Measurements from ENCODE around the gene GET3.
"Not testable (repeated sequence)": the region's sequence is repeated elsewhere in the genome, so short reads cannot be mapped to it uniquely, and the experiment has no call there.

Gene GET3

DNA sequence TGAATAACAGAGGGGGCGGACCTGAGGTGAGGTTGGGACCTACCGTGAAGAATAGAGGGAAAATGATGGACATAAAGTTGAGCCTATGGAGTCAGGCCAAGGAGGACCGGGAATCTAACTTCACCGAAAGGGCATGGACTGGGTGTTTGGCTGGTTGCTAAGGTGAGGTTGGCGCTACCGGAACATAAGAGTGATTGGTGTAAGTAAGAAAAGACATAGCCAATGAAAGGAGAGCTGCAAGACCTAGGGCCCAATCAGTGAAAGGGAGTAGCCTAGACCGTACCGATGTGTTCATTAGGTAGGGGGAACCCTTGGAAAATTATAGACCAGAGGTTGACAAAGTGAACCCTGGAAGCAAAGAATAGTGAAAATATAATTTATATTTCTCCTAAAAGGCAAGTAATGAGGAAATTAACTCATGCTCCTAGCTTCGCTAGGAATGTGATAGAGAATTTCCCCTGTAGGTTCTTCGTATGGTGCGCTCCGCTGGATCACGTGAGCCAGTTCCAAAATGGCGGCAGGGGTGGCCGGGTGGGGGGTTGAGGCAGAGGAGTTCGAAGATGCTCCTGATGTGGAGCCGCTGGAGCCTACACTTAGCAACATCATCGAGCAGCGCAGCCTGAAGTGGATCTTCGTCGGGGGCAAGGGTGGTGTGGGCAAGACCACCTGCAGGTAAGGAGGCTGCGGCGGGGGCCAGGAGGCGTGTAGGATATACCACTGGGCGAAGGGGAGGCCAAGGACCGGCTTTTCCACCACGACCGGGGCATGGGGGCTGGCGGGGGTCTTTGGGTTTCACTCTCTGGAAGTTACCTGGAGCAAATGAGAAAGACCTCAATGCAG, at the start of gene GET3:
Gene GET3, plus strand, starts transcription at position 503 of the 840 bp plus-strand sequence. Its CDS starts 9 bp downstream, at position 512.
- peak; percentile 76 for DNase-seq

DNA sequence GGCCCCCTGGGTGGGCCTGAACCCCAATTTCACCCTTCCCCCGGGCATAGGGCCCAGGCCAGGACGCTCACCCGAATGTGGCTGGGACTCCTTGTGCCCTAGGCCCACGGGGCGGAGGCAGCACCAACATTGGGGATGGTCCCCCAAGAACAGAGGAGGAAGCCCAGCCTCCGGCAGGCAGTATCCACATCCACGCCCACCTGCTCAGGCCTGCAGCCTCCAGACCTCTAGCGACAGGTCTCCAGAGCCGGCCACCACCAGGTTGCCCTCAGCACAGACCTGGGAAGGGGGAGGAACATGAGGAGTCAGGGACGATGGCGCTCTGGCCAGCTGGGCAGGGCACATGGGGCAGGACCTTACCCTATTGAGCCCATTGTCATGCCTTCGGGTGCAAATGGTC, 48.3 kb upstream of the GET3 start:
- no peak for DNase-seq

DNA sequence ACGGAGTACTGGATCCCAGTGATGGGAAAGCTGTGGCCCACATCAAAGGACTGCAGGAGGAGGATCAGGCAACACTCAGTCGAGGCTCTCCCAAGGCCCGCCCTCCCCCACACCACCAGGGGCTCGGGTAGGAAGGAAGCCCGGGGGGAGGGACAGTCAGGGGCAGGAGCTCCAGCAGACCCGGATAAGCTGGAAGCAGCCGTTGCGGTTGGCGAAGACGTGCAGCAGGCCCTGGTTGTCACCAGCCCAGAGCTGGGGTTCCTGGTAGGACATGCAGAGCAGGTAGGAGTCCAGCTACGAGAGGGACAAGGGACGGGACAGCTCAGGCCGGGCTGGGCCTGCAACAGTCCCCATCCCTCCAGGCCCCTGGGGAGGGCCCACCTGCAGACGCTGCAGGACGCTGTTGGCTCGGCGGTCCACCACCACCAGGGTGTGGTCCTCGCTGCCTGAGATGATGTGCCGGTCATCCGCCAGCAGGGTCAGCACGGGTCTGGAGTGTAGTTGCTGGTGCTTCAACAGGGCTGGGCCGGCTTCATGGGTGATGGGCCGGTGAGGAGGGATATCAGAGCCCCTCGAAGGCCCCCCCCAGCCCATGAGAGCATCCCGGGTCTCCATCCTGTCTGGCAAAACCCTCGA, 47.6 kb upstream of the GET3 start:
- no peak for DNase-seq

DNA sequence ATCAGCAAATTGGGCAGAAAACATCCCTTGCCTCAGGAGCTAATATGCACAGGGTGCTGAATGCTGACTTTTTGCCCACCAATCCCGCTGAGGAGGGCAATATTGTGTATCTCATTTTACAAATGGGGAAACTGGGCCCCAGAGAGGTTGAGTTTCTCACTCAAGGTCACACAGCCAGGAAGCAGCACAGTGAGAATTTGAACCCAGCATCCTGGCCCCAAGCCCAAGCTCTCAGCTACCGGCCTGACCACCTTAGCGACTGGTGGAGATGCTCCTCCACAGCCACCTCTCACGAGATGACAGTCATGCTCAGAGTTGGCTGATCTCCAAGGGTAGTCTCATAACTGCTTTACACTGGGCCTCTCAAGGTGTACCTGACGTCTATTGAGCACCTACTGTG, 44.3 kb upstream of the GET3 start:
- no peak for DNase-seq

DNA sequence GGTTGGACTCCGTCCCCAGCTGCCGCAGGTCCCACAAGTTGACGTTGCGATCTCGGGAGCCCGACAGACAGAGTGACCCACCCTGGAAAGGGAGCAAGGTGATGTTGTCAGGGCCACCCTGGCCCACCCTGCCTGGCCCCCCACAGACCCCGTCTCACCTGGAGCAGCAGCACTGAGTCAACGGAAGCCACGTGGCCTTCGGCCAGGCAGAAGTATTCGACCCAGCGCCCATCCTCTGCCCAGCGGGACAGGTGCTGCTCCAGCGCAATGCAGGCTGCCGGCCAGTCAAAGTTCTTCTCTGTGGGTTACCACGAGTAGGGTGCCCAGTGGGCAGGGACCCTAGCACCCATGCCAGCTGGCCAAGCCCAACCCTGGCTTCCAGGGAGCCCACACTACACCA, 42.7 kb upstream of the GET3 start:
- no peak for DNase-seq

DNA sequence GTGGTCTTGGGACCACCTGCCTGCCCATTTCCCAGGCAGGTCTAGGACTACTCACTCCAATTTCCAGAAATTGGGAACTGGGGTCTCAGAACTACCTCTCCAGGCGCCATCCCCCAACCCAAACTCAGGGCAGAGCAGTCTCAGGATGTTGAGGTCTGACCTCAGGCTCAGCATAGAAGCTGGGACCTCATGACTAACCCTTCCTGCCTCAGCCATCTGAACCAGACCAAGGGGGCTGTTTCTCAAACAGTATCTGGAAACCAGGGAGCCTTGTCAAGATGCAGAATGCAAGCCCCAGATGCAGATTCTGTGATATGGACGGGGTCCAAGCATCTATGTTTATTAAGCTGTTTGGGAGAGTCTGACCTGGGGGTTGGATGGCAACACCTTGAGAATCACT, 42.2 kb upstream of the GET3 start:
- DNase-seq, result no peak

DNA sequence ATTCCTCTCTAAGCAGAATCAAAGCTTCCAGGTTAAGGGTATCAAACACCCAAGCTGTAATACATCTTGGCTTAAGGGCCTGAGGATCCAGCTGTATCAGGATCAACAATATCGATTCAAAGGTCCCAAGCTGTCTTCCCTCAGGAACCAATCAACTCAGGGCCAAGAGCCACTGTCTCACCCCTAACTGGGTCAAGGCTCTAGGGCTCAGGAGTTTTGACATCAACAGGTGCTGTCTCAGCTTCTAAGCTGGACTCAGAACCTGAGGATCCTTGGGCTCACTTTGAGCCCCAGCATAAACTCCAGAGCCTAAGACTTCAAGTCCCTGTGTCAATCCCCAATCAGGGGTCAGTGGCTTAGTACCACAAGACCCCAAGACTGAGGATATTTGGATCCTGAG, 41.8 kb upstream of the GET3 start:
- DNase-seq, result no peak

DNA sequence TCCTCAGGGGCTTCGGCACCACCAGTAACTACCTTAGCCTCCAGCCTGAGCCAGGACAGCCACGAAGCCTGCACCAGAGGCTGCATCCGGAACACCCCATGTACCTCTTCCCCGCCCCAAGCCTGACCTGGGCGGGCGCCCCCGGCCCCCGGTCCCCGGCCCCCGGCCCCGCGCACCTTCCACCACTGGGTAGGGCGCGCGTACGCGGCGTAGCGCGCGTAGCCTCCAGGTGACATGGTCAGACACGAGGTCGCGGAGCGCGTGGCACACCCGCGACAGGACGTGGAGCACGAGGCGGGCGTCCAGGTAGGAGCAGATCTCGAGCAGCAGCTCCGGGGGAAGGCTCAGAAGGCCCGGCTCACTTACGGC, 41.3 kb upstream of the GET3 start:
- peak; percentile 18 for DNase-seq

DNA sequence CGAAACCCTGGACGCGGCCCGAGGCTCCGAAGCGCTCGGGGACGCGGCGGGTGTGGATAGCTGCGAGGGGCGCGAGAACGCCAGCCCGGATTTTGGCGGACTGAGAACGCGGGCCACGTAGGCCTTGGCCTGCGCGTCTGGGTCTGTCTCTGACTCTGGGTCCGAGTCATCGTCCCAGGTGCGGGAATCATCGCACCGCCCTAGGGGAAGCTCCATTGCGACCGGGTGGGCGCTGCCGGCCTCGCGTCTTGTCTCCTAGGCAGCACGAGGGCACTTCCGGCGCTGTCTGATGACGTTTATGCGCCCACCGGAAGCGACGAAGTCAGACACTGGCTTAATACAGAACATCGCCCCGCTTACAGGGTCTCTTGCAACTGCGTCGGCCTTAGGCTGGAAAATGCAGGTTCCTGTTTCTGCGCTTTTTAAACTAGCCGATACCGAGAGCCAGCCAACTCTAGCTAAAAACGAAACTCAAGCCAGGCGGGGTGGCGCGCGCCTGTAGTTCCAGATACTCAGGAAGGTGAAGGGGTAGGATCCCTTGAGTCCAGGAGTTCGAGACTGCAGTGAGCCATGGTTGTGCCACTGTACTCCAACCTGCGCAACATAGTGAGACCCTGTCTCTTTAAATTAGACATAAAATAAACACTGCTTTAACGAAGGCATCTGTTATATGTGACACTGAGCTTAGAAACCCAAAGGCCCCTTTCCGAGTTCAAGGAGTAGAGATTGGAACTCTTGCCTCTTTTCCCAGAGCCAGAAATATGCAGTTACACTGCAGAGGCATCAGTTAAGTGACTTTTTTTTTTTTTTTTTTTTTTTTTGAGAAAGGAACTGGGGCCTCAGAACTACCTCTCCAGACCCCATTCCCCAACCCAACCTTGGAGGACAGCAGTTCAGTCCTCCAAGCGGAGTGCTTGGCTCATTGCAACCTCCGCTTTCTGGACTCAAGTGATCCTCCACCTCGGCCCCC, 40.6 kb upstream of the GET3 start, which contains the start of gene FBXW9:
Gene FBXW9, minus strand, starts transcription at position 266 of the 970 bp plus-strand sequence. Its CDS starts 50 bp downstream, at position 216.
- DNase-seq, result peak; percentile 98

DNA sequence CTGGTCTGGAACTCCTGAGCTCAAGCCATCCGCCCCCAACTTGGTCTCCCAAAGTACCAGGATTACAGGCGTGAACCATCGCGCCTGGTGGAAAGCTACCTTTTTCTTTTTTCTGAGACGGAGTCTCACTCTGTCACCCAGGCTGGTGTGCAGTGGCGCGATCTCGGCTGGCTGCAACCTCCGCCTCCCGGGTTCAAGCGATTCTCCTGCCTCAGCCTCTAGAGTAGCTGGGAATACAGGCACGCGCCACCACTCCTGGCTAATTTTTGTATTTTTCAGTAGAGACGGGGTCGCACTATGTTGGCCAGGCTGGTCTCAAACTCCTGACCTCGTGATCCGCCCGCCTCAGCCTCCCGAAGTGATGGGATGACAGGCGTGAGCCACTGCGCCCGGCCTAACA, 39.9 kb upstream of the GET3 start:
- not testable (repeated sequence) for DNase-seq

DNA sequence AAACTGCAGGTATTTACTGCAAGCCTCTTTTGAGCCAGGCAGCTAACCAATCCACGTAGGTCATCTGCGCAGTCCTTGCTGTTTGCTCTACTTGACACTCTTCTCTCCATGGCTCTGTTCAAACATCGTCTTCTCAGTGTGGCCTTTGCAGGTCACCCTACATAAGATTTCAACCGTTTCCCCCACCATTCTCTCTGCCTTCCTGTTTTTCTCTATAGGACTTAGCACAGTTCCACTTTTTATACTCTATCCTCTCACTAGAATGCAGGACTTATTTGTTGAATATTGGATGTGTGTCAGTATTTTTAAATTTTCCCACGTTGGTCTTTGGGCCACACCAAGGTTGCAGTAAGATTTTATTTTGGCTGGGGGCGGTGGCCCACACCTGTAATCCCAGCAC, 39.2 kb upstream of the GET3 start:
- DNase-seq, result no peak

DNA sequence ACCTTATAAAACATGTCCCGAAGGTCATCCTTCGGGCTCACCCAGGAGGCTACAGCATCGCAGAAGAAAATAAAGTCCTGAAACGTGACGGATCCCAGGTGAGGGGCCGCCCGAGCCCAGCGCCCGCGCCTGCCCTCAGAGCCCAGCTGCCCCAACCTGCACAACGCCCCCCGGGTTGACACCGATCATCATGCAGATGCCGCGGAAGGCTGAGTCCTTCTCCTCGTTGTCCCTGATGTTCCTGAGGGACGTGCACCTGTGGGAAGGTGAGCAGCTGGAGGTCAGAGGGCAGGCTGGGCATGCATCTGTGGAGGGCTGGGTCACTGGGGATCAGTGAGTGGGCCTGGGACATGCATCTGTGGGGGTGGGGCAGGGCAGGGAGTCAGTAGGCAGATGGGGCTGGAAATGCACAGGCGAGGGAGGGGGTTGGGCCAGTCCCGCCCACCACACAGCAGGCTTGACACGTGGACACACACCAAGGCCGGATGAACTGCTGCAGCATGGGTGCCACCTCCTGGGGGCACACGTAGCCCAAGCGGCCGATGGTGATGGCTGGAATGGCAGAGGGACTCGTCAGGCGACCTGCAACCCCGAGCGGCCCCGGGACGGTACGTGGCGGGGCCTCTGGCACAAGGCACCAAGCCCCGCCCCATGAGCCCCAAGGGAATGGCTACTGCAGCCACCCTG, 35.6 kb upstream of the GET3 start:
- no peak for DNase-seq

DNA sequence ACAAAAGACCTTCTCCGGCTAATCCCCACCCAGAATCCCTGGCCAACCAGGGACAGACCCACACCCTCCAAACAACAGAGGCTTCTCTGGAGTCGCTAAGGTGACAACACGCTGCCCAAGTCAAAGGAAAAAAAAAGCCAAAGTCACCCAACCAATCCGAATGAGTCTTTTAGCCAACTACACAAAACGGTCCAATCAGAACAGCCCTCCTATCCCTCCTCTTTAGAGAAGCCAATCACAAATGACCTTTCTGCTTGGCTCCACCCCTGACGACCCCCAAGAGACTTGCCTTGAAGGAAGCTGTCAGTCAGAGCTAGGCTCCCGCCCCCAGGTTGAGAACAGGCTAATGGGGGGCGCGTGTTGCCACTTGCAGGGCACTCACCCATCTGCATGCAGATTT, 34.3 kb upstream of the GET3 start:
- DNase-seq, result no peak

DNA sequence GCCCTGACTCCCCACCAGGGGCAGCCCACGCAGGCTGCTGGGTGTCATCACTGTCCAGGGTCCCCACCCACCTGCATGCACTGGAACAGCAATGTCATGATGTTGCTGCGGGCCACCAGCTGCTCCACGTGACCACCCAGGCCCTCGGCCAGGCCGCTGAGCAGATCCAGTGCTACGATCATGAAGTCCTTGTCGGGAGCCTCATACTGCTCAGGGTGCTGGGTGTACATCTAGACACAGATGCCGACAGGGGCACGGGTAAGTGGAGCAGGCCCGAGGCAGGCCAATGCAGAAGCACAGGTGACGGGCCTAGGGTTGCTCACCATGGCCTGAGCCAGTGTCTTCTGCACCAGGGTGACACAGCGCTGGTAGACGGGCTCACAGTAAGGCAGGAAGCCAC, 32.1 kb upstream of the GET3 start:
- no peak for DNase-seq

DNA sequence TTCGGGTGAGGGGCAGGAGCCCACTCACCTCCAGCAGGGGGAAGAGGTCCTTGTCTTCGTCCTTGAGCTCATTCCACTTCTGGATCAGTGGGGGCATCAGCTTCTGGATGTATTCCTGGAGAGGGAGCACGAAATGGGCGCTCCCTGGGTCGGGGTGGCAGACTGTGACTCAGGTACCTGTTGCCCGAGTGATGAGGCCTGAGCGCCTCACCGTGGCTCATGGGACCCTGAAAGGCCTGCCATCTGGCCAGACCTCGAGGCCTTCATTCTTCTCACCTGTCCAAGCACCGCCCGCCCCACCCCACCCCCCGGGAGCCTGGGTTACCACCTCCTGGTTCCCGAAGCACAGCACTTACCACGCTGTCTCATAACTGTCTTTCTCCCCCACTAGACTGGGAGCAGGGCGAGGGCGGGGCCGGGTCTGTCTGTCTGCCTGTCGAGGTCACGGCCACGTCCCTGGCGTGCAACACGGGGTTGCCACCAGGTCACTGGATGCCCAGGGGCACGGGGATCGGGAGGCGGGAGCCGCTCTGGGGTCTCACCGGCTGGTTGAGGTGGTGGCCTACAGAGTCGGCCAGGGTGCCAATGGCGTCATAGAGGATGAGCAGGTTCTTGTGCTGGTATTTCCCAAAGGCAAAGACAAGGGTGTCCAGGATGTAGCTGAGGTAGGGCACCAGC, 31.5 kb upstream of the GET3 start:
- no peak for DNase-seq

DNA sequence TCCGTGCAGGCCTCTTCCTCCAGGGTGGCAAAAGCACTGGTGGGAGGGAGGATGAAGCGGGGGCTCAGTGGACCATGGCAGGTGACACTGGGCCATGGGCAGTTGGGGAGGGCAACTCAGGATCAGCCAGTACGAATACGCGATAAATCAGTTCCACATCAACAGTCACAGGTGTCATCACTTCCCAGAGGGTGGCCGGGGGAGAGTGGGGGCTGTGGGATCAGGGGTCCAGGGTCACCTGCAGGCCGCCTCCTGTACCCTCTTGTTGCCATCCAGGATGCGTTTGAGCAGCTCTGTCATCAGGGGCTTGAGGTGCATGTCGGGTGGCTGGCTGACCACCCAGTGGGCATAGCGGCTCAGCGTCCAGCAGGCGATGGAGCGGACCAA, 31.0 kb upstream of the GET3 start:
- DNase-seq, result no peak

DNA sequence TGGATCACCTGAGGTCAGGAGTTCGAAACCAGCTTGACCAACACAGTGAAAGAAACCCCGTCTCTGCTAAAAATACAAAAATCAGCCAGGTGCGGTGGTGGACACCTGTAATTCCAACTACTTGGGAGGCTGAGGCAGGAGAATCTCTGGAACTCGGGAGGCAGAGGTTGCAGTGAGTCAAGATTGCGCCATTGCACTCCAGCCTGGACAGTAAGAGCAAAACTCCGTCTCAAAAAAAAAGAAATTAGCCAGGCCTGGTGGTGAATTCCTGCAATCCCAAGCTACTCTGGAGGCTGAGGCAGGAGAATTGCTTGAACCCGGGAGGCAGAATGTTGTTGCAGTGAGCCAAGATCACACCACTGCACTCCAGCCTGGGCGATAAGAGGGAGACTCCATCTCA, 28.7 kb upstream of the GET3 start:
- no peak for DNase-seq

DNA sequence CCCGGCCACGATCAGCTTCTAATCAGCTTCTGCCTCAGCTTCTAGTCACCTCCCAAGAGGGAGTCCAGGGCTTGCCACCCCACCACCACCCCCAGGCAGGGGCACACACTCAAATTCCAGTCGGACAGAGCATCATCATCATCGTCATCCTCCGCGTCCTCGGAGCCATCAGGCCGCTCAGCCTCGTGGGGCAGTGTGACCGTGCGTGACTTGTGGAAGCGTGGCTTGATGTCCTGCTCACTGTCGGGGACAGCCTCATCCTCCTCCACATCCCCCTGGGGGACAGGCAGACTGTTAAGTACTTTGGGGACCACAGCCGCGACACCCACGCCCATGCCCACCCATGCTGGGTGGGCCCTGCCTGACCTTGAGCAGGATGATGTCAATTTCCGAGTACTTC, 26.1 kb upstream of the GET3 start:
- no peak for DNase-seq

DNA sequence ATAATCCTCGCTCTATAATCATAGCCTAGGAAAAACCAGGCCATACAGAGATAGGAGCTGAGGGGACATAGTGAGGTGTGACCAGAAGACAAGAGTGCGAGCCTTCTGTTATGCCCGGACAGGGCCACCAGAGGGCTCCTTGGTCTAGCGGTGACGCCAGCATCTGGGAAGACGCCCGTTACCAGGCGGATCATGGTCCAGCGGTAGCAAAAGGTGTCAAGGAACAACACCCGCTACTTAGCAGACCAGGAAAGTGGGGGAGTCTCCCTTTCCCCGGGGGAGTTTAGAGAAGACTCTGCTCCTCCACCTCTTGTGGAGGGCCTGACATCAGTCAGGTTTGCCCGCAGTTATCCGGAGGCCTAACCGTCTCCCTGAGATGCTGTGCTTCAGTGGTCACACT, 25.2 kb upstream of the GET3 start:
- DNase-seq, result not testable (repeated sequence)

DNA sequence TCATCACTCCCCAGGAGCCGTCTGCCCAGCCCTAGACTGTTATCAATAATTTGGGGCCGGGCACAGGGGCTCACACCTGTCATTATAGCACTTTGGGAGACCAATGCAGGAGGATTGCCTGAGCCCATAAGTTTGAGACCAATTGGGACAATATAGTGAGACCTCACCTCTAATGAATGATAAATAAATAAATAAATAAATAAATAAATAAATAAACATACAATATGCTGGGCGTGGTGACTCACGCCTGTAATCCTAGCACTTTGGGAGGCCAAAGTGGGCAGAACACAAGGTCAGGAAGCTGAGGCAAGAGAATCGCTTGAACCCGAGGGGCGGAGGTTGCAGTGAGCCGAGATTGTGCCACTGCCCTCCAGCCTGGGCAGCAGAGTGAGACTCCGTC, 24.0 kb upstream of the GET3 start:
- DNase-seq, result not testable (repeated sequence)

DNA sequence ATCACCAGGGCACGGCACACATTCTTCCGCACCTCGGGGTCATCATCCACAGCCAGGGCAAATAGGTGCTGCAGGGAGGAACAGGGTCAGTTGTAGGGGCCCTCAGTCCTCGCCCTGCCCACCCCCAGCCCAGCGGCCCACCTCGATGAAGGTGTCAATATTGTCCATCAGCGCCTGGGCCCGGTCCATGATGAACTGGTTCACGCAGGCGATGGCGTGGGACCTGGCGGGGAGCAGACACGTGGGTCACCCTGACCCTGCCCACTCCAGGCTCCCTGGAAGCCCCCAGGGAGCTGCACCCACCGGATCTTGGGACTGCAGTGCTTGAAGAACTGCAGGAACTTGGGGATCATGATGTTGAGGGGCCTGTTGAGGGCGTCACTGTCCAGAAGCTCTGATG, 22.2 kb upstream of the GET3 start:
- DNase-seq, result no peak

DNA sequence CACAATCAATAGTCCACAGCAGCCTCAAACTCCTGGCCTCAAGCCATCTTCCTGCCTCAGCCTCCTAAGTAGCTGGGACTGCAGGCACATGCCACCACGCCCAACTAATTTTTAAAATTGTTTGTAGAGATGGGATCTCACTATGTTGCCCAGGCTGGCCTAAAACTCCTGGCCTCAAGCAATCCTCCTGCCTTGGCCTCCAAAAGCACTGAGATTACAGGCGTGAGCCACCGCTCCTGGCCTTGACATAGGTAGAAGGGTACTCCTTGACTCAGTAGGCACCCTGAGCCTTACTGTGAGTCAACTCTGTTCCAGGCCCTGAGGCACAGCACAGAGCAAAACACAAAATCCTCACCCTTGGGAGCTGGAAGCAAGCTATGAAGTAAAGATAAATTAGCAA, 21.4 kb upstream of the GET3 start:
- no peak for DNase-seq

Data from stimulated activated CD4-positive, alpha-beta T cell treated with anti-CD3 and anti-CD28 coated beads, Interleukin-4, amount 100 ng/mL, for 1 hour (primary cell).